Type B pancreatic cell (in vitro differentiated cells): ENCODE results near the gene GPR35. TPM values are rescaled to one million over a fixed set of nuclear protein-coding genes. Genes with fewer than 3 reads are reported as not detected.

Source experiments
- DNase-seq: peaks from one replicate; pipeline ENCODE4 v3.0.0; 2021; ENCODE audit warnings: mixed read lengths; ENCODE audit not compliant: unreplicated experiment; ENCODE audit errors: extremely low spot score
- H3K27ac Mint-ChIP-seq: 2 replicates; pipeline ENCODE4 v1.8.0; 2021; ENCODE audit warnings: mild to moderate bottlenecking, mixed read lengths
- H3K27me3 Mint-ChIP-seq: 2 replicates; pipeline ENCODE4 v1.8.0; 2021; ENCODE audit warnings: mixed read lengths
- H3K36me3 Mint-ChIP-seq: 2 replicates; pipeline ENCODE4 v1.8.0; 2021; ENCODE audit warnings: mixed read lengths
- H3K4me1 Mint-ChIP-seq: one replicate; pipeline ENCODE4 v1.8.0; 2021; ENCODE audit warnings: mixed read lengths; ENCODE audit not compliant: unreplicated experiment
- H3K4me3 Mint-ChIP-seq: 2 replicates; pipeline ENCODE4 v1.8.0; 2021; ENCODE audit warnings: mild to moderate bottlenecking, mixed read lengths
- H3K9me3 Mint-ChIP-seq: 2 replicates; pipeline ENCODE4 v1.8.0; 2021; ENCODE audit warnings: mixed read lengths
- CTCF ChIP-seq: fragments of 200-600 bp; sonication (generic); conservative IDR thresholded peaks from 2 replicates; pipeline ENCODE4 v1.5.0; 2021; ENCODE audit warnings: antibody characterized with exemption, mild to moderate bottlenecking
- total RNA-seq: library from RNA; stranded (reverse); gene quantifications from 2 replicates; pipeline ENCODE4 v1.2.1, GENCODE V29; 2021; ENCODE audit warnings: low replicate concordance

The GPR35 gene
- total RNA-seq, 1 donor from 2014 or later = 3.6 TPM

- H3K9me3 Mint-ChIP-seq = peaks cover 8% of the 10 kb centered on the region
- no peaks in the 10 kb centered on the region for H3K27me3 Mint-ChIP-seq
- TF ChIP-seq CTCF = no peak
- H3K4me3 Mint-ChIP-seq = no peak overlapping the region
- no peak for DNase-seq
- no peaks in the 10 kb centered on the region for H3K4me1 Mint-ChIP-seq
- no peaks in the 10 kb centered on the region for H3K36me3 Mint-ChIP-seq
- no peak overlapping the region for H3K27ac Mint-ChIP-seq
Measured at GRCh38 chr2:240629619-240629967, 4.3 kb downstream of the GPR35 start.

DNA sequence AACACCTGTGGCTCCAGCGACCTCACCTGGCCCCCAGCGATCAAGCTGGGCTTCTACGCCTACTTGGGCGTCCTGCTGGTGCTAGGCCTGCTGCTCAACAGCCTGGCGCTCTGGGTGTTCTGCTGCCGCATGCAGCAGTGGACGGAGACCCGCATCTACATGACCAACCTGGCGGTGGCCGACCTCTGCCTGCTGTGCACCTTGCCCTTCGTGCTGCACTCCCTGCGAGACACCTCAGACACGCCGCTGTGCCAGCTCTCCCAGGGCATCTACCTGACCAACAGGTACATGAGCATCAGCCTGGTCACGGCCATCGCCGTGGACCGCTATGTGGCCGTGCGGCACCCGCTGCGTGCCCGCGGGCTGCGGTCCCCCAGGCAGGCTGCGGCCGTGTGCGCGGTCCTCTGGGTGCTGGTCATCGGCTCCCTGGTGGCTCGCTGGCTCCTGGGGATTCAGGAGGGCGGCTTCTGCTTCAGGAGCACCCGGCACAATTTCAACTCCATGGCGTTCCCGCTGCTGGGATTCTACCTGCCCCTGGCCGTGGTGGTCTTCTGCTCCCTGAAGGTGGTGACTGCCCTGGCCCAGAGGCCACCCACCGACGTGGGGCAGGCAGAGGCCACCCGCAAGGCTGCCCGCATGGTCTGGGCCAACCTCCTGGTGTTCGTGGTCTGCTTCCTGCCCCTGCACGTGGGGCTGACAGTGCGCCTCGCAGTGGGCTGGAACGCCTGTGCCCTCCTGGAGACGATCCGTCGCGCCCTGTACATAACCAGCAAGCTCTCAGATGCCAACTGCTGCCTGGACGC, 4.9 kb downstream of the GPR35 start:
- Mint-ChIP-seq H3K36me3 (no peaks in the 10 kb centered on the region), H3K4me3 (no peak overlapping the region), H3K9me3 (peaks cover 8% of the 10 kb centered on the region), H3K4me1 (no peaks in the 10 kb centered on the region), H3K27me3 (no peaks in the 10 kb centered on the region), H3K27ac (no peak overlapping the region)
- DNase-seq = peak; percentile 71
- no peak for TF ChIP-seq CTCF

- Mint-ChIP-seq H3K9me3 (peaks cover 8% of the 10 kb centered on the region), H3K4me3 (no peak overlapping the region), H3K27me3 (no peaks in the 10 kb centered on the region), H3K36me3 (no peaks in the 10 kb centered on the region), H3K4me1 (no peaks in the 10 kb centered on the region), H3K27ac (no peak overlapping the region)
- DNase-seq = peak; percentile 60
- TF ChIP-seq CTCF = no peak
Measured at GRCh38 chr2:240630771-240631547, 5.7 kb downstream of the GPR35 start.

- no peaks in the 10 kb centered on the region for H3K4me1 Mint-ChIP-seq
- DNase-seq = peak; percentile 64
- peaks cover 8% of the 10 kb centered on the region for H3K9me3 Mint-ChIP-seq
- no peaks in the 10 kb centered on the region for H3K27me3 Mint-ChIP-seq
- no peak overlapping the region for H3K4me3 Mint-ChIP-seq
- H3K36me3 Mint-ChIP-seq = no peaks in the 10 kb centered on the region
- H3K27ac Mint-ChIP-seq = no peak overlapping the region
- TF ChIP-seq CTCF = no peak
Measured at GRCh38 chr2:240631548-240632305, 6.4 kb downstream of the GPR35 start.

GRCh38 chr2:240632306-240632721, 7.0 kb downstream of the GPR35 start:
- no peak overlapping the region for H3K27ac Mint-ChIP-seq
- H3K4me1 Mint-ChIP-seq = no peaks in the 10 kb centered on the region
- peaks cover under 1% of the 10 kb centered on the region for H3K27me3 Mint-ChIP-seq
- DNase-seq = peak; percentile 39
- peaks cover 8% of the 10 kb centered on the region for H3K9me3 Mint-ChIP-seq
- H3K36me3 Mint-ChIP-seq = no peaks in the 10 kb centered on the region
- no peak for TF ChIP-seq CTCF
- H3K4me3 Mint-ChIP-seq = no peak overlapping the region
